GM19099 (cell line): ENCODE results near the gene SLC26A3.

Experiments
- POLR2A ChIP-seq: IDR thresholded peaks from 3 replicates; pipeline ENCODE4 v1.6.1; 2011; ENCODE audit warnings: low read depth; ENCODE audit not compliant: insufficient read length; ENCODE audit errors: extremely low read depth

SLC26A3 gene

GRCh38 chr7:107803009-107803610 lies at the start of gene SLC26A3:
TSS of gene SLC26A3 (minus strand) at chr7:107803223. CDS start at chr7:107794509, 8,714 bp downstream.
- no peak for TF ChIP-seq POLR2A

- TF ChIP-seq POLR2A = no peak
Observed at GRCh38 chr7:107850643-107851042, 47.6 kb upstream of the SLC26A3 start.

GRCh38 chr7:107850216-107850615 lies 47.2 kb upstream of the SLC26A3 start:
- no peak for TF ChIP-seq POLR2A

GRCh38 chr7:107847168-107847835 lies 44.3 kb upstream of the SLC26A3 start:
- TF ChIP-seq POLR2A = no peak

- TF ChIP-seq POLR2A = no peak
Observed at GRCh38 chr7:107846324-107846723, 43.3 kb upstream of the SLC26A3 start.

GRCh38 chr7:107843184-107843583 lies 40.2 kb upstream of the SLC26A3 start:
- TF ChIP-seq POLR2A = no peak

GRCh38 chr7:107842213-107842612 lies 39.2 kb upstream of the SLC26A3 start:
- no peak for TF ChIP-seq POLR2A

GRCh38 chr7:107838816-107839565 lies 36.0 kb upstream of the SLC26A3 start:
- TF ChIP-seq POLR2A = no peak

GRCh38 chr7:107838024-107838601 lies 35.1 kb upstream of the SLC26A3 start:
- TF ChIP-seq POLR2A = no peak

- TF ChIP-seq POLR2A = no peak
Observed at GRCh38 chr7:107837145-107837512, 34.1 kb upstream of the SLC26A3 start.

GRCh38 chr7:107836237-107837144 lies 33.5 kb upstream of the SLC26A3 start:
- no peak for TF ChIP-seq POLR2A

GRCh38 chr7:107834401-107834800 lies 31.4 kb upstream of the SLC26A3 start:
- no peak for TF ChIP-seq POLR2A

GRCh38 chr7:107833684-107834106 lies 30.7 kb upstream of the SLC26A3 start:
- TF ChIP-seq POLR2A = no peak

- no peak for TF ChIP-seq POLR2A
Observed at GRCh38 chr7:107830420-107830819, 27.4 kb upstream of the SLC26A3 start.
